ENCODE measurements around the gene WEE2. TPM values are rescaled to one million over a fixed set of nuclear protein-coding genes. Genes with fewer than 3 reads are reported as not detected.

The WEE2 gene
- total and polyA plus RNA-seq, 8 donors, result 0.37 TPM; not detected in 7

- peak in 1 of 2 donors; percentile 40 for DNase-seq
- peak overlapping the region; percentile 86 to 96 (median 92) for H3K4me3 ChIP-seq
- no peak for TF ChIP-seq POLR2AphosphoS5 (IDR thresholded peaks at IDR 0.05)
- H3K4me1 ChIP-seq, result peaks cover 48 to 74% (median 60%) of the 10 kb centered on the region in 4 donors
- peak overlapping the region; percentile 70 to 93 (median 88) for H3K27ac ChIP-seq
- H3K9me3 ChIP-seq, result no peaks in the 10 kb centered on the region
- H3K27me3 ChIP-seq, result no peaks in the 10 kb centered on the region
- WGBS, 5 donors, result 8 to 14% (median 12%) methylated on average over 16 to 20 of the region's 20 CpGs
- H3K36me3 ChIP-seq, result no peaks in the 10 kb centered on the region
- intact Hi-C loops (cut with DNase I; ENCODE audit: low total_unique reads), result no loop called here
Observed at GRCh38 chr7:141700848-141701371, 7.2 kb upstream of the WEE2 start.

- Histone ChIP-seq H3K27ac (peak overlapping the region; percentile 85 to 98 (median 93)), H3K9me3 (no peaks in the 10 kb centered on the region), H3K4me3 (peak overlapping the region; percentile 86 to 96 (median 92)), H3K36me3 (no peaks in the 10 kb centered on the region), H3K4me1 (peaks cover 41 to 68% (median 54%) of the 10 kb centered on the region in 4 donors), H3K27me3 (no peaks in the 10 kb centered on the region)
- intact Hi-C loops (cut with DNase I; ENCODE audit: low total_unique reads), result no loop called here
- 0 to 2% (median 0%) methylated on average over 14 to 59 of the region's 59 CpGs for WGBS, 5 donors
- DNase-seq, result peak; percentile 51 to 80
- TF ChIP-seq CTCF (IDR thresholded peaks at IDR 0.05) (no peak), POLR2AphosphoS5 (IDR thresholded peaks at IDR 0.05) (peak in 1 of 3 donors; percentile 23), EP300 (IDR thresholded peaks at IDR 0.05) (no peak), POLR2A (IDR thresholded peaks at IDR 0.05) (no peak)
Observed at GRCh38 chr7:141701489-141702046, 6.6 kb upstream of the WEE2 start.

- H3K27me3 ChIP-seq, result no peaks in the 10 kb centered on the region
- WGBS, 5 donors, result 0 to 1% (median 0%) methylated on average over 9 to 62 of the region's 62 CpGs
- peak within 1 kb of the TSS; percentile 85 to 98 (median 93) for H3K27ac ChIP-seq
- DNase-seq, result peak; percentile 63 to 88
- no peaks in the 10 kb centered on the region for H3K36me3 ChIP-seq
- H3K9me3 ChIP-seq, result no peaks in the 10 kb centered on the region
- peaks cover 37 to 62% (median 48%) of the 10 kb centered on the region in 4 donors for H3K4me1 ChIP-seq
- TF ChIP-seq POLR2A (IDR thresholded peaks at IDR 0.05), result no peak
- no peak for TF ChIP-seq CTCF (IDR thresholded peaks at IDR 0.05)
- no peak for TF ChIP-seq EP300 (IDR thresholded peaks at IDR 0.05)
- TF ChIP-seq POLR2AphosphoS5 (IDR thresholded peaks at IDR 0.05), result no peak
- peak within 1 kb of the TSS; percentile 86 to 96 (median 92) for H3K4me3 ChIP-seq
- intact Hi-C loops (cut with DNase I; ENCODE audit: low total_unique reads), result no loop called here
Observed at GRCh38 chr7:141702047-141702567, 6.0 kb upstream of the WEE2 start, which contains the start of gene DENND11. Gene DENND11, minus strand, starts transcription at chr7:141702166. Its CDS starts 13 bp downstream, at chr7:141702153.

- 26 to 53% (median 36%) methylated on average over 4 of the region's 4 CpGs for WGBS, 5 donors
- TF ChIP-seq POLR2AphosphoS5 (IDR thresholded peaks at IDR 0.05), result no peak
- TF ChIP-seq CTCF (IDR thresholded peaks at IDR 0.05), result no peak
- TF ChIP-seq POLR2A (IDR thresholded peaks at IDR 0.05), result no peak
- TF ChIP-seq EP300 (IDR thresholded peaks at IDR 0.05), result no peak
- DNase-seq, result no peak
- peak overlapping the region in 3 of 4 donors; percentile 86 to 96 (median 92) for H3K4me3 ChIP-seq
- intact Hi-C loops (cut with DNase I; ENCODE audit: low total_unique reads), result no loop called here
- peak overlapping the region in 3 of 5 donors; percentile 50 to 93 (median 75) for H3K27ac ChIP-seq
- H3K4me1 ChIP-seq, result peaks cover 31 to 55% (median 41%) of the 10 kb centered on the region in 4 donors
- H3K9me3 ChIP-seq, result no peaks in the 10 kb centered on the region
- no peaks in the 10 kb centered on the region for H3K36me3 ChIP-seq
- no peaks in the 10 kb centered on the region for H3K27me3 ChIP-seq
Observed at GRCh38 chr7:141702892-141703291, 5.3 kb upstream of the WEE2 start.

All from stomach (tissue), 9 donors.